GM12892 (cell line): ENCODE results near the gene PABPC1L.

ENCODE experiments used
- POLR2A ChIP-seq: IDR thresholded peaks from 2 replicates; pipeline ENCODE4 v1.6.1; 2011; ENCODE audit warnings: low read depth, low read length, control low read depth
- POLR2AphosphoS5 ChIP-seq: IDR thresholded peaks from 2 replicates; pipeline ENCODE4 v1.6.1; 2011; ENCODE audit warnings: low read depth, low read length, control low read depth
- TAF1 ChIP-seq: IDR thresholded peaks from 2 replicates; pipeline ENCODE4 v1.6.1; 2011; ENCODE audit warnings: low read depth, mild to moderate bottlenecking, control low read depth, low read length, borderline replicate concordance

GRCh38 chr20:44979090-44979621 lies 69.3 kb downstream of the PABPC1L start:
- TF ChIP-seq TAF1 (no peak), POLR2A (no peak), POLR2AphosphoS5 (no peak)
